HS-27A (cell line): ENCODE data around the gene TMEM233.
"Not testable (repeated sequence)": the region's sequence is repeated elsewhere in the genome, so short reads cannot be mapped to it uniquely, and the experiment has no call there.

Experiments used
- DNase-seq: peaks from one replicate; pipeline ENCODE4 v3.0.0-alpha.2; 2012; ENCODE audit warnings: low read depth, missing footprints

Gene TMEM233

GRCh38 chr12:119609358-119609757 is 15.8 kb downstream of the TMEM233 start:
- no peak for DNase-seq

DNA sequence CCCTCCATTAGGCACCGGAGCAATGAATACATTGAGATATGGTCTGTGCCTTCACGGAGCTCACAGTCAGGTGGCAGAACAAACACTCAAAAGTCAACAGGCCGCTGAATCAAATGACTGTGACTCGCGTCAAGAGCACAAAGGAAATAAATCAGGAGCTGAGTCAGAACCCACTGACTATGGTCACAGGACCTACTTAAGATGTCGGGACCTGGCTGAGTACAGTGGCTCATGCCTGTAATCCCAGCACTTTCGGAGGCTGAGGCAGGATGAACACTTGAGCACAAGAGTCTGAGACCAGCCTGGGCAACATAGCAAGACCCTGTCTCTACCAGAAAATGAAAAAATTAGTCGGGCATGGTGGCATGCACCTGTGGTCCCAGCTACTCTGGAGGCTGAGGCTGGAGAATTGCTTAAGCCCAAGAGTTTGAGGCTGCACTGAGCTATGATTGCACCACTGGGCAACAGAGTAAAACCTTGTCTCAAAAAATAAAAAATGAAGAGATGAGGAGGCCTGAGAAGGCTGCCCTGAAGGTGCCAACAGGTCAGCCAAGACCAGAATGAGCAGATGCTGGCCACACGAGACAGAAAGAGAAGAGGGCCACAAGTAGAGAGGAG is 19.9 kb downstream of the TMEM233 start:
- no peak for DNase-seq

DNA sequence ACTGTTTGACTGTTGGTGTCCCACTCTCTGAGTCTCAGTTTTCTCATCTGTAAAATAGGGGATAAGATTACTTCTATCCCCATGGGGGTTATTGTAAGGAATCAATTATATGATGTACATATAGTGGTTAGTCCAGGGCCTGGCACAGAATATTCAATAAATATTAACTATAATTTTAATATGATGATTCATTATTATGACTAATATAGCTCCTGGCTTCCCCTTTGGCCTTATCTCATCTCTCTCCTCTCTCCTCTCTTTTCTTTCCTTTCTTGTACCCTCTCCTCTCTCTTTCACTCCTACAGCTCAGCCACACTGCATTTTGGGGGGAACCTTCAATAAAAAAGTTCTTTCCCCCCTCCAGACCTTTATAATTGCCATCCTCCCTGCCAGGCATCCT is 21.1 kb downstream of the TMEM233 start:
- DNase-seq, result no peak

- DNase-seq, result no peak
These were observed 22.2 kb downstream of the TMEM233 start for GRCh38 chr12:119615518-119616475.

DNA sequence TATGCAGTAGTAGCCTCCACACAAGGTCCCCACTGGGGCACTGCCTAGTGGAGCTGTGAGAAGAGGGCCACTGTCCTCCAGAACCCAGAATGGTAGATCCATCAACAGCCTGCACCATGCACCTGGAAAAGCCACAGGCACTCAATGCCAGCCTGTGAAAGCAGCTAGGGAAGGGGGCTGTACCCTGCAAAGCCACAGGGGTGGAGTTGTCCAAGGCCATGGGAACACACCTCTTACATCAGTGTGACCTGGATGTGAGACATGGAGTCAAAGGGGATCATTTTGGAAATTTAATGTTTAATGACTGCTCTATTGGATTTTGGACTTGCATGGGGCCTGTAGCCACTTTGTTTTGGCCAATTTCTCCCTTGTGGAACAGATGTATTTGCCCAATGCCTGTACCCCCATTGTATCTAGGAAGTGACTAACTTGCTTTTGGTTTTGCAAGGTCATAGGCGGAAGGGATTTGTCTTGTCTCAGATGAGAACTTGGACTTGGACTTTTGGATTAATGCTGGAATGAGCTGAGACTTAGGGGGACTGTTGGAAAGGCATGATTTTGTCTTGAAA is 24.8 kb downstream of the TMEM233 start:
- not testable (repeated sequence) for DNase-seq

GRCh38 chr12:119620490-119620889 is 26.9 kb downstream of the TMEM233 start:
- no peak for DNase-seq

DNA sequence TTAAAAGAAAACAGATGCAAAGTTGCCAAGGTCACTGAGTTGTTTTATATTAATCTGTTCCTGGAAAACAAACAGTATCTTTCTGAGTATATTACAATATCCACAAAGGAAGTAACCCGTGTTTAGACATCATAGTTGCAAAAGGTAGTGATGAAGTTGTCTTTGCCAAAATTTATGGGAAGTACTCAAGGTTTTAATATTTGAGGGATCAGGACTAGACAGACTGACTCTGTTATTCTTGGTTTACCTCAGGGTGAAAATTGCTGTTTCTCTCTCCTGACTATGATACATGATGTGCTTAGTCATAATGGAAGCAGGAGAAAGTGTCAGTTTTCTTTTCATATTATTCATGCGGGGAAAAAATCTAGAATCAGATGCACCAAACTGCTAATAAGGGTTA is 28.3 kb downstream of the TMEM233 start:
- DNase-seq, result no peak

- DNase-seq, result no peak
These were observed 31.4 kb downstream of the TMEM233 start for GRCh38 chr12:119624966-119625365.

GRCh38 chr12:119627019-119627643 is 33.6 kb downstream of the TMEM233 start:
- DNase-seq, result no peak

DNA sequence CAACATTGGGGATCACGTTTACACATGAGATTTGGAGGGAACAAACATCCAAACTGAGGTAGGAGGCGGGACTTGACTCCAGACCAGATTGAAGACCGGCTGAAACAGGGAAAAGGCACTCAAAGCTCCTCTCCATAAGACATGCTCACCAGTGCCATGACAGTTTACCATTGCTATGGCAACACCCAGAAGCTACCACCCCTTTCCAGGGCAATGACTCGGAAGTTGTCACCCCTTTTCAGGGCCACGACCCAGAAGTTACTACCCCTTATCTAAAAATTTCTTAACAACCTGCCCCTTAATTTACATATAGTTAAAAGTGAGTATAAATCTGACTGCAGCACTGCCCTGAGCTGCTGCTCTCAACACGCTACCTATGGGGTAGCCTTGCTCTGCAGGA is 34.1 kb downstream of the TMEM233 start:
- DNase-seq, result no peak

- DNase-seq, result no peak
These were observed 36.7 kb downstream of the TMEM233 start for GRCh38 chr12:119630223-119630780.

DNA sequence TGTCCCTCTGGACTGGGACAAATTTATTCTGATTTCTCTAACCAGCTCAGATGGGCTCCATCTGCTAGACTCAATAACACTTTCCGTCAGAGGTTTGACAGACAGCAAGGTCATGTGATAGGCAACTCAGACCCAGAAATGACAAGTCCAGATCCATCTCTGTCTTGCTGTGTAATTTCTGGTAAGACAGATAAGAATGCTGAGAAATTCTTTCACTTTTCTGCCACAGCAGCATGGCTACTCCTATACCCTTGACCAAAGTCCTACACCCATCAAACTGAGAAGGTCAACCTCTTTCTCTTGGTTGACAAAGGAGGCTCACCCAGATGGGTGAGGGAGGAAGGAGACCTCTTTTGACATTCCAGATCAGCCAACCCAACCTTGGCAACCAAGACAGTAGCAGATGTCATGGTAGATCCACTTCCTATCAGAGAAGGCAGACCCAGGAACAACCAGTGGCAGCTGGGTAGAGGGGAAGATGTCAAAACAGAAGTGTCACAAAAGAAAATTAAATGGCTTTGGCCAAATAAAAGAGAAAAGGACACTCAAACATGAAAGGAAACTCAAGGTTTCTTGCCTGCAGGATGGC is 37.5 kb downstream of the TMEM233 start:
- no peak for DNase-seq

- no peak for DNase-seq
These were observed 38.5 kb downstream of the TMEM233 start for GRCh38 chr12:119631930-119632678.

DNA sequence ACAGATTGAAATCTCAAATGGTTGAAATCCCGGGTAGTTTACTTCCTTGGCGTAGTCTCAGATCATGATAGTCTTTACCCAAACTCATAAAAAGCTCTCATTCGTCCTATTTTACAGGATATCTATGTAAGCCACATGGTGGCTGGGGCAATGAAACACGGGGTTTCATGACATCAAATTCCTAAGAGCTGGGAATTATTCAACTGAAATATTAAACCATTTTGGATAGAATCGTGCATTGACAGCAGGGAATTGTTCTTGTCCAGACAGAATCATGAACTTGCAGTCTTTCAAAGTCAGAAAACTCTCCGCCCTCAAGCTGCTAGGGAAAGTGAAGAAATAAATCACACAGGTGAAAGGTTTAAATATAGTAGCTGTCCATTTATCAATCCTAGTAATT is 41.2 kb downstream of the TMEM233 start:
- no peak for DNase-seq

GRCh38 chr12:119642986-119643385 is 49.4 kb downstream of the TMEM233 start:
- DNase-seq, result no peak

DNA sequence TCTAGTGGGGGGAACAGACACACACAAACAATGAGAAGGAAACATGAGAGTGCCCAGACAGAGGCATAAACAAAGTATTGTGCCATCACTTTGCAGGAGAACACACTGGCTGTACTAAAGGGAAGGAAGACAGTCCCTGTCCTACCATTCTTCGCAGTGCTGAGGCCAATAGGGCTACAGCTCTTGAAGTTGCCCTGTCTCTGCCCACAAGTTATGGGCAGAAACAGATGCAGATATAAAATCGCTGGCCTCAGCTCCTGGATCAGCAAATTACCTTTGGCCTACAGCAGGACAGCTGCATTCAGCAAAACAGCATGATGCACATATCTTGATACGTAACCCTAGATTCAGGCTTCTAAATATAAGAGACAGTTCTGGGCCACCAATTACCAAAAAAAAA is 51.4 kb downstream of the TMEM233 start:
- no peak for DNase-seq

DNA sequence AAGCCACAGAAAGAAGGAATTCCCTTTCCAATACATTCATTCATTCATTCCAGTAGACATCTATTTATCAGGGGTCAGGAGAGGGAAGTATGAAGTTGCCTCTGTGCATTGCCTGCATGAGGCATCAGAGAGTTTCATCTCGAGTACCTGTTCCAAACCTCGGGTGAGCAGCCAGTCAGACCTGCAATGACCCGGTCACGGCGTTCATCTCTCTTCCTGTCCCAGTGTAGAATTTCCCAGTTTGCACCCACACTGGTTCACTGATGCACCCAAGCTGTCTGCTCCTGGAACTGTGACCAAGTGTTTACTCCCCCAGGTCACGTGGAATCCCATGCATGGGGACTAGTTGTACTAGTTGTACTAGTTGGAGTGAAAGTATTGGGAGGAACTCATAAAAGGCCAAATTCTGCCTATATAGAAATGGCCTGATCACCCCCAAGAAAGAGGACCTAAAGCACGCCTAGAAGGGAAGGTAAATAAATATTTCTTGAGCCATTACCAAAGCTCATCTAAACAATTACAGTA is 52.0 kb downstream of the TMEM233 start:
- no peak for DNase-seq

DNA sequence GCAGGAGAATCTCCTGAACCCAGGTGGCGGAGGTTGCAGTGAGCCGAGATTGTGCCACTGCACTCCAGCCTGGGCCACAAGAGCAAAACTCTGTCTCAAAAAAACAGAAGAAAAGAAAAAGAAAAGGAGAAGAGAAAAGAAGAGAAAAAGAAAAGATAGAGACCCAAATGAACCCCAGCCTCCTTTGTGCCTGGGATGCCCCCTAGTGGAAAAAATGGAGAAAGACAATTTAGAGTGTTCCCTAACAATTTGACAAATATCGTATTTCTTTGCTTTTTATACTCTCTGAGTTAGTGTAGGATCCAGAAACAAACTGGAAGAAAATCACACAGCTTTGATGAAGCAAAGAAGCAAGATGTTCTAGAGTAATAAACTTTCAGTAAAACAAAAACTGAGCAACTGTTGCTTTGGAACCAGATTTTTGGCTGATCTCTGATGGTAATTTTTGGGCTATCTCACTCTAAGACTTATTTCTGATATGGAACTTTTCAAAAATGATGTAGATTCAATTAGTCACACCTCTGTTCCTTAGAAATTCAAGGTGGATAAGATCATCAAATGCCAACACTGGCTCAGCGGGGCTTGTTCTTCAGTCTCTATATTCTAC is 55.7 kb downstream of the TMEM233 start:
- no peak for DNase-seq

- DNase-seq, result no peak
These were observed 59.1 kb downstream of the TMEM233 start for GRCh38 chr12:119652665-119653064.

GRCh38 chr12:119657001-119657400 is 63.4 kb downstream of the TMEM233 start:
- DNase-seq, result not testable (repeated sequence)
